K562 (cell line): ENCODE results near the gene MPRIP. TPM values are rescaled to one million over a fixed set of nuclear protein-coding genes. Genes with fewer than 3 reads are reported as not detected.

Experiments
- ATAC-seq: fragments of 200-7000 bp; cut with Tn5 transposase; 3 replicates; pipeline ENCODE4 v1.9.1; 2020; ENCODE audit warnings: moderate library complexity
- BruUV-seq: library from RNA; stranded (reverse); fragments of 400-500 nt; replicated peaks from 2 replicates; lab custom pipeline; 2021; lab: Mats Ljungman, UMichigan
- CTCF ChIA-PET: fragments of 300-600 bp; formaldehyde crosslinking; extraction: SDS; loops from one replicate; lab custom pipeline; 2021; ENCODE audit warnings: low intra/inter-chr PET ratio; lab: Yijun Ruan, JAX
- POLR2A ChIA-PET: fragments of 300-600, 350-650 bp; sonication (Branson Sonifier 250); formaldehyde crosslinking; extraction: SDS; loops from one replicate; lab custom pipeline; 2021; ENCODE audit warnings: antibody characterized with exemption, inconsistent platforms; lab: Yijun Ruan, JAX
- DNase-seq, 4 experiments: peaks; one replicate each; pipeline versions ENCODE4 v3.0.0 to v3.0.0-alpha.2; 2011 to 2018; ENCODE audit warnings: low spot score in 3 of 4, mixed read lengths in 3 of 4; ENCODE audit errors: extremely low read depth in 1 of 4
- FAIRE-seq: peaks from 2 replicates; lab custom pipeline; 2011; peaks lifted over from hg19 to GRCh38; lab: Jason Lieb, UNC
- H2AFZ ChIP-seq: 2 replicates; pipeline ENCODE4 v1.6.0; 2011; ENCODE audit warnings: low read depth, low read length, control low read depth, inconsistent platforms
- H3K27ac ChIP-seq: fragments of 200-600 bp; 3 replicates; pipeline ENCODE4 v1.8.0; 2011; ENCODE audit warnings: low read depth, mild to moderate bottlenecking, control low read depth, inconsistent platforms, low read length, moderate library complexity, mixed read lengths; ENCODE audit errors: extremely low read depth
- H3K27me3 ChIP-seq, 2 experiments: fragments of 300-600 bp in 1 of 2; 2 replicates in 1 of 2; 3 replicates in 1 of 2; pipeline versions ENCODE4 v1.6.0 to v1.8.0; 2011; ENCODE audit warnings: inconsistent platforms in 2 of 2, low read length in 2 of 2, mild to moderate bottlenecking in 1 of 2, mixed read lengths in 1 of 2, moderate library complexity in 1 of 2; ENCODE audit not compliant: control insufficient read depth in 2 of 2, insufficient read depth in 2 of 2
- H3K36me3 ChIP-seq: fragments of 300-600 bp; 3 replicates; pipeline ENCODE4 v1.8.0; 2011; ENCODE audit warnings: mild to moderate bottlenecking, low read length, inconsistent platforms; ENCODE audit not compliant: control insufficient read depth, insufficient read depth
- H3K4me1 ChIP-seq, 2 experiments: fragments of 200-600 bp in 1 of 2; replicated peaks in 1 of 2; 2 replicates in 1 of 2; 3 replicates in 1 of 2; pipeline versions ENCODE4 v1.5.1 to v1.8.0; 2011; ENCODE audit warnings: inconsistent platforms in 2 of 2, low read length in 2 of 2, mild to moderate bottlenecking in 1 of 2, mixed read lengths in 1 of 2, moderate library complexity in 1 of 2; ENCODE audit not compliant: control insufficient read depth in 2 of 2, insufficient read depth in 2 of 2
- H3K4me2 ChIP-seq: 2 replicates; pipeline ENCODE4 v1.6.1; 2011; ENCODE audit warnings: low read length, control low read depth, inconsistent platforms, mixed read lengths; ENCODE audit not compliant: insufficient read depth
- H3K4me3 ChIP-seq: fragments of 200-600 bp; sonication (generic), shearing (Covaris generic); 2 replicates; pipeline ENCODE4 v1.5.1; 2016; ENCODE audit warnings: control low read depth, inconsistent platforms
- H3K79me2 ChIP-seq: fragments of 200-600 bp; 3 replicates; pipeline ENCODE4 v1.8.0; 2011; ENCODE audit warnings: low read length, inconsistent platforms; ENCODE audit not compliant: control insufficient read depth, insufficient read depth
- H3K9ac ChIP-seq, 2 experiments: 2 replicates each; pipeline versions ENCODE4 v1.6.0 to v1.6.1; 2011; ENCODE audit warnings: low read depth in 2 of 2, low read length in 2 of 2, control low read depth in 1 of 2, inconsistent platforms in 1 of 2, mild to moderate bottlenecking in 1 of 2, mixed read lengths in 1 of 2; ENCODE audit not compliant: insufficient read depth in 1 of 2
- H3K9me1 ChIP-seq: one replicate; pipeline ENCODE4 v1.6.0; 2011; ENCODE audit warnings: inconsistent platforms, mild to moderate bottlenecking, low read length, moderate library complexity; ENCODE audit not compliant: control insufficient read depth, insufficient read depth
- H3K9me3 ChIP-seq: replicated peaks from 2 replicates; pipeline ENCODE4 v1.5.1; 2011; ENCODE audit warnings: low read depth, low read length, inconsistent platforms; ENCODE audit not compliant: control insufficient read depth, insufficient read depth
- H4K20me1 ChIP-seq: replicated peaks from 2 replicates; pipeline ENCODE4 v1.6.1; 2011; ENCODE audit warnings: low read length, inconsistent platforms, mixed read lengths; ENCODE audit not compliant: control insufficient read depth, insufficient read depth
- BRD4 ChIP-seq: fragments of 200-600 bp; sonication (generic); IDR thresholded peaks from 2 replicates; pipeline ENCODE4 v1.6.1; 2017; ENCODE audit warnings: inconsistent platforms
- CBFA2T3 ChIP-seq: fragments of 450-650 bp; IDR thresholded peaks from 2 replicates; pipeline ENCODE4 v1.6.1; 2017
- CHCHD3 ChIP-seq: fragments of 250-450 bp; sonication (Bioruptor Pico); IDR thresholded peaks from 2 replicates; pipeline ENCODE4 v2.1.2; 2022; ENCODE audit warnings: mild to moderate bottlenecking
- CREBBP ChIP-seq: IDR thresholded peaks from one replicate; pipeline ENCODE4 v1.6.1; 2012; ENCODE audit warnings: low read depth, mild to moderate bottlenecking, control low read depth, inconsistent platforms, low read length
- ETV5 ChIP-seq: sonication (generic); formaldehyde crosslinking; IDR thresholded peaks from 2 replicates; pipeline ENCODE4 v1.4.0; 2020; ENCODE audit warnings: low read depth, mild to moderate bottlenecking, missing genetic modification reagents
- GTF2A2 ChIP-seq: IDR thresholded peaks from 2 replicates; pipeline ENCODE4 v1.6.1; 2016; ENCODE audit warnings: mild to moderate bottlenecking, missing genetic modification characterization, missing compliant biosample characterization
- MAFG ChIP-seq: fragments of 450-650 bp; conservative IDR thresholded peaks from 2 replicates; pipeline ENCODE4 v1.6.1; 2016; ENCODE audit warnings: missing genetic modification characterization, missing compliant biosample characterization
- MEIS2 ChIP-seq: fragments of 450-650 bp; IDR thresholded peaks from 2 replicates; pipeline ENCODE4 v1.6.1; 2014; ENCODE audit warnings: mild to moderate bottlenecking; ENCODE audit not compliant: partially characterized antibody
- POU5F1 ChIP-seq: fragments of 150-350 bp; IDR thresholded peaks from 2 replicates; pipeline ENCODE4 v1.6.1; 2014; ENCODE audit warnings: borderline replicate concordance, low read length, low read depth, mild to moderate bottlenecking; ENCODE audit not compliant: partially characterized antibody
- YY1 ChIP-seq, 3 experiments: IDR thresholded peaks; 2 replicates each; pipeline ENCODE4 v1.6.1; 2011; ENCODE audit warnings: low read length in 2 of 3, mild to moderate bottlenecking in 2 of 3, moderate library complexity in 2 of 3, borderline replicate concordance in 1 of 3, control low read depth in 1 of 3, low read depth in 1 of 3; ENCODE audit not compliant: insufficient read depth in 3 of 3, insufficient replicate concordance in 2 of 3, control insufficient read depth in 1 of 3, insufficient read length in 1 of 3; ENCODE audit errors: extremely low read depth in 1 of 3
- ZNF561 ChIP-seq: fragments of 450-650 bp; formaldehyde crosslinking; conservative IDR thresholded peaks from 2 replicates; pipeline ENCODE4 v1.4.0; 2020; ENCODE audit warnings: mild to moderate bottlenecking, moderate library complexity
- WGBS: fragments of 100-300 bp; shearing (Covaris generic); methylation state at CpG from one replicate; pipeline ENCODE4 v1.1.6; 2016; ENCODE audit warnings: low coverage, mixed read lengths; ENCODE audit not compliant: insufficient coverage; ENCODE audit errors: missing lambda C conversion rate; 5-methylcytosine and 5-hydroxymethylcytosine counted together
- in situ Hi-C: fragments of 300-500 bp; cut with MboI; formaldehyde crosslinking; loops from 4 replicates; pipeline ENCODE4 v1.15.0; 2018; ENCODE audit warnings: inconsistent platforms, mixed read lengths
- intact Hi-C: fragments of 100-400 bp; cut with micrococcal nuclease; formaldehyde crosslinking; loops from 2 replicates; pipeline ENCODE4 v1.14.2; 2022
- polyA plus RNA-seq, 8 experiments: library from polyadenylated mRNA; depleted of rRNA in 4 of 8; stranded (reverse) in 5 of 8; unstranded in 3 of 8; fragments of >200 nt; fragmentation: Nextera tagmentation in 2 of 8; fragmentation: Illumina TruSeq in 1 of 8; extraction: Ambion mirVana in 2 of 8; extraction: Trizol in 1 of 8; gene quantifications; 2 replicates each; pipeline versions ENCODE4 v1.2.1 to v1.2.3, GENCODE V29; 2011 to 2014; ENCODE audit warnings: inconsistent platforms in 1 of 8, missing spikeins in 1 of 8
- total RNA-seq, 7 experiments: library from RNA; depleted of rRNA in 6 of 7; stranded (reverse); fragments of >200 nt in 6 of 7; fragmentation: Illumina TruSeq in 2 of 7; extraction: Trizol in 2 of 7; gene quantifications; 2 replicates each; pipeline versions ENCODE4 v1.2.1 to v1.2.3, GENCODE V29; 2011 to 2021; ENCODE audit warnings: low replicate concordance in 1 of 7
- TF ChIP-seq, protein P1 (sequence below): fragments of 250-450 bp; sonication (Bioruptor Pico); IDR thresholded peaks from 2 replicates; pipeline ENCODE4 v1.4.0; 2020; ENCODE audit warnings: mild to moderate bottlenecking, moderate library complexity
- TF ChIP-seq, protein P2 (sequence below): fragments of 250-450 bp; sonication (Bioruptor Pico); IDR thresholded peaks from 2 replicates; pipeline ENCODE4 v1.6.1; 2021; ENCODE audit warnings: mild to moderate bottlenecking
- TF ChIP-seq, protein P3 (sequence below): fragments of 250-450 bp; sonication (Bioruptor Pico); IDR thresholded peaks from 2 replicates; pipeline ENCODE4 v1.8.0; 2022; ENCODE audit warnings: moderate library complexity, mild to moderate bottlenecking, inconsistent platforms

Gene MPRIP
- total and polyA plus RNA-seq, 9 of the 15 experiments (the other 6 are each of a cell fraction or from before 2014, with no cell fraction given): 10.0 to 72.6 (median 30.1) TPM

DNA sequence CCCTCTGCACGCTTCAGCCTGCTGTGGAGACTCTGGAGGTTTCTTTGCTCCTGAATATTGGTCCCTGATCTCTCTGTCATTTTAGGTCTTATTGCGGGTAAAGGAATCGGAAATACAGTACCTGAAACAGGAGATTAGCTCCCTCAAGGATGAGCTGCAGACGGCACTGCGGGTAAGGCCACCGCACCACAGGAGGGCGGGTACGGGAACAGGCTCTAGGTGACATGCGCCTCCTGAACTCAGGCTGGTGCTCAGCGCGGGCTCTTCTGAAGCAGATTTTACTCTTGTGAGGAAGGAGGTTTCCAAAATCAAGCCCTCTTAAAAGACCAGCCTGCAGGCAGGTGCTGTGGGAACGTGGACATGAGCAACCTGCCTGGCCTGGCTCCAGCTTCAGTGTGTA lies 134.1 kb downstream of the MPRIP start (continued):
- no peak for TF ChIP-seq BRD4
- TF ChIP-seq, protein P1, sequence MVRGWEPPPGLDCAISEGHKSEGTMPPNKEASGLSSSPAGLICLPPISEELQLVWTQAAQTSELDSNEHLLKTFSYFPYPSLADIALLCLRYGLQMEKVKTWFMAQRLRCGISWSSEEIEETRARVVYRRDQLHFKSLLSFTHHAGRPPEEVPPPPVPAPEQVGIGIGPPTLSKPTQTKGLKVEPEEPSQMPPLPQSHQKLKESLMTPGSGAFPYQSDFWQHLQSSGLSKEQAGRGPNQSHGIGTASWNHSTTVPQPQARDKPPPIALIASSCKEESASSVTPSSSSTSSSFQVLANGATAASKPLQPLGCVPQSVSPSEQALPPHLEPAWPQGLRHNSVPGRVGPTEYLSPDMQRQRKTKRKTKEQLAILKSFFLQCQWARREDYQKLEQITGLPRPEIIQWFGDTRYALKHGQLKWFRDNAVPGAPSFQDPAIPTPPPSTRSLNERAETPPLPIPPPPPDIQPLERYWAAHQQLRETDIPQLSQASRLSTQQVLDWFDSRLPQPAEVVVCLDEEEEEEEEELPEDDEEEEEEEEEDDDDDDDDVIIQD: no peak
- no peak for TF ChIP-seq CBFA2T3
- TF ChIP-seq, all 486 proteins: peak for 0

DNA sequence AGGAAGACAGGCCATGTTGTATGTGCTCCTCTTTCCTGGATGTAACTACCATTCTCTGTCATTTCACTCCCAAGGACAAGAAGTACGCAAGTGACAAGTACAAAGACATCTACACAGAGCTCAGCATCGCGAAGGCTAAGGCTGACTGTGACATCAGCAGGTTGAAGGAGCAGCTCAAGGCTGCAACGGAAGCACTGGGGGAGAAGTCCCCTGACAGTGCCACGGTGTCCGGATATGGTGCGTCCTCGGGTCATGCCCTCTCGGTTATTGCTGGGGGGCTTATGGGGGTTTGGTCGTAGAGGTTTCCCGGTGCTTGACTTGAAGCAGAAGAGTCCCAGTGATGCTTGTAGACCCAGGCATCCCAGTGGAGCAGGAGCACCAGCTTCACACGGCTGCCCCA lies 134.9 kb downstream of the MPRIP start:
- DNase-seq (no peak), ATAC-seq (no peak), FAIRE-seq (no peak)
- Histone ChIP-seq H3K27ac (no peak overlapping the region), H4K20me1 (no peaks in the 10 kb centered on the region), H3K4me3 (no peak overlapping the region), H3K27me3 (no peaks in the 10 kb centered on the region), H2AFZ (no peak overlapping the region), H3K36me3 (peaks cover 69% of the 10 kb centered on the region; the same call in 2 of the 3 replicates), H3K9me3 (no peaks in the 10 kb centered on the region), H3K9me1 (no peaks in the 10 kb centered on the region), H3K4me2 (no peak overlapping the region), H3K4me1 (peaks cover 4 to 12% of the 10 kb centered on the region in 2 experiments; a peak in 4 of 5 replicates), H3K79me2 (no peaks in the 10 kb centered on the region), H3K9ac (no peak overlapping the region)
- in situ Hi-C loops: no loop called here
- 91% methylated on average over 10 of the region's 12 CpGs for WGBS
- BruUV-seq: no TSS peak
- intact Hi-C loops: no loop called here
- ChIA-PET POLR2A (no interaction called here), CTCF (no interaction called here)
- TF ChIP-seq POU5F1 (no peak), MEIS2 (no peak), MAFG (tag) (no peak), GTF2A2 (tag) (no peak), CHCHD3 (CRISPR knock-in tag) (no peak), ZNF561 (CRISPR knock-in tag) (no peak), CREBBP (no peak), YY1 (IDR thresholded peaks at IDR 0.05; ENCODE audit: borderline replicate concordance in 1 of 3, control insufficient read depth in 1 of 3, extremely low read depth in 1 of 3, insufficient read depth in 3 of 3, insufficient read length in 1 of 3, insufficient replicate concordance in 2 of 3, low read depth in 1 of 3, low read length in 2 of 3) (no peak), ETV5 (CRISPR knock-in tag) (no peak)
- TF ChIP-seq, protein P2, sequence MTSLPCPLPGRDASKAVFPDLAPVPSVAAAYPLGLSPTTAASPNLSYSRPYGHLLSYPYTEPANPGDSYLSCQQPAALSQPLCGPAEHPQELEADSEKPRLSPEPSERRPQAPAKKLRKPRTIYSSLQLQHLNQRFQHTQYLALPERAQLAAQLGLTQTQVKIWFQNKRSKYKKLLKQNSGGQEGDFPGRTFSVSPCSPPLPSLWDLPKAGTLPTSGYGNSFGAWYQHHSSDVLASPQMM (CRISPR knock-in tag): no peak
- TF ChIP-seq, protein P3, sequence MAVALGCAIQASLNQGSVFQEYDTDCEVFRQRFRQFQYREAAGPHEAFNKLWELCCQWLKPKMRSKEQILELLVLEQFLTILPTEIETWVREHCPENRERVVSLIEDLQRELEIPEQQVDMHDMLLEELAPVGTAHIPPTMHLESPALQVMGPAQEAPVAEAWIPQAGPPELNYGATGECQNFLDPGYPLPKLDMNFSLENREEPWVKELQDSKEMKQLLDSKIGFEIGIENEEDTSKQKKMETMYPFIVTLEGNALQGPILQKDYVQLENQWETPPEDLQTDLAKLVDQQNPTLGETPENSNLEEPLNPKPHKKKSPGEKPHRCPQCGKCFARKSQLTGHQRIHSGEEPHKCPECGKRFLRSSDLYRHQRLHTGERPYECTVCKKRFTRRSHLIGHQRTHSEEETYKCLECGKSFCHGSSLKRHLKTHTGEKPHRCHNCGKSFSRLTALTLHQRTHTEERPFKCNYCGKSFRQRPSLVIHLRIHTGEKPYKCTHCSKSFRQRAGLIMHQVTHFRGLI (CRISPR knock-in tag): no peak
